Activated CD8-positive, alpha-beta memory T cell treated with anti-CD3 and anti-CD28 coated beads, Interleukin-2, amount 50 U/mL, for 24 hours (primary cell): ENCODE data around the gene AQP2.
A peak's percentile ranks its signal among the peaks of the same experiment; 100 is the strongest.

Experiments used
- DNase-seq: peaks from one replicate; pipeline ENCODE4 v3.0.0-alpha.2; 2020; ENCODE audit errors: extremely low read depth

The AQP2 gene

GRCh38 chr12:49941556-49942511 lies 8.7 kb upstream of the AQP2 start:
- no peak for DNase-seq

- DNase-seq = no peak
Measured at GRCh38 chr12:49942512-49942893, 8.0 kb upstream of the AQP2 start.

DNA sequence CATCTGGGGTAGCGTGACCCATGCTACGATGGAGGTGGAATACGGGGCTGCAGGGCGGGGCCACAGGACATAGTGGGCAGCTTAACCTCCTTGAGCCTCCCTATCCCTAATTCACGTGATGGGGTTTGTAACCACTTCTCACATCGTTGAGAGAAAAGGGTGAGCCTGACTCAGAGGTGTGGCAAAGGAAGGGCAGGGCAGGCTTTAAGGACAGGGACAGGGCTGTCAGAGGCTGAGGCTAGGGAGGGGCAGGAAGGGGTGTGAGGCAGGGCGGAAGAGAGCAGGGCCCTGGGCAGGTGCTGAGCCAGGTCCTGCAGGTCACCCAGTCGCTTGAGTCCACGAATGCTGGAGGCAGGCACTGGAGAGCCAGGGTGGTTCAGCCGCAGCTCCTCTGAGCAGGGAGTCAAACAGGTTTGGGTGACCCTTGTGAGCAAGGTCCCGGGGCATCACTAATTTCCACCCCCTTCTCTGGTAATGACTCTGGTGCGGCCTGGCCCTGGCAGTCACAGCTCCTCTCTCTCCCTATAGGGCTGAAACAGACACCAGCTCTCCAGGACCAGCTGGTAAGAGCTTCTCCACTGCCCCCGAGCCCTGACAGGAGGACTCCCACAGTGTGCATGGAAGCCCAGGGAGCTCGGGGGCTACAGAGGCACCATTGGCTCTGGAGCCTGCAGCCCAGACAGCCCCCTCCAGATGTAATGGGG lies 7.5 kb upstream of the AQP2 start:
- no peak for DNase-seq

- DNase-seq = no peak
Measured at GRCh38 chr12:49943625-49943960, 6.9 kb upstream of the AQP2 start.

DNA sequence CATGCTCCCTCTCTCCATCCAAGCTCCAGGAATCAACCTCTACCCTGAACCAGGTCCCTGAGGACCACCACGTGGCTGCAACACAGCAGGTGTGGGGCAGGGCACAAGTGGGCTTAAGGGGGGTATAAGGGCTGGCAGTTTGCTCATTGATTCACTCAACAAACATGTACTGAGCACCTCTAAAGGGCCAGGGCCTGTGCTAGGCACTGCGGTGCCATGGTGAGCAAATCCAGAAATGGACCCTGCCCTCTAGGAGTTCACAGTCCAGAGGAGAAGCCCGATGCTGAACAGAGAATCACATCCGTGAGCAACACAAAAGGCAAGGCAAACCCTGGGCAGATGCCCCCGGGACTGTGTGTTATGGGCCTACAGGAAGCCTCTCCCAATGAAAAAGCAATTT lies 6.5 kb upstream of the AQP2 start:
- DNase-seq = no peak

DNA sequence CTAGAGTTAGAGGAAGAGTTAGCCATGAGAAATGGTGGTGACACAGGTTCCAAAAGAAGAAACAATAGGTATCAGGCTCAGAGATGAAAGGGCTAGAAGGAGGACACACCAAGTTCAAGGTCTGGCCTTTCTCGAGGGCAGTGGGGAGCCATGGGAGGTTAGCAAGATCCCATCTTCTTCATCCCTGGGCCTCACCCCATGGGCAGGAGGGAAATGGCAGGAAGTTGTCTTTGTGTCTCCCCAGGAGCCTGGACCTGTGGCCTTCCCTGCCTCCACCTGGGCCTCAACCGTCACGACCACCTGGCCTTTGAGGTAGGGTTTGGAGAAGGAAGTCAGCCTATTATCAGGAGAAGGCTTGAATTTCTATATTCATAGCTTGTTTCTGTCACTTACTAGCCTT lies 5.8 kb upstream of the AQP2 start:
- DNase-seq = no peak

DNA sequence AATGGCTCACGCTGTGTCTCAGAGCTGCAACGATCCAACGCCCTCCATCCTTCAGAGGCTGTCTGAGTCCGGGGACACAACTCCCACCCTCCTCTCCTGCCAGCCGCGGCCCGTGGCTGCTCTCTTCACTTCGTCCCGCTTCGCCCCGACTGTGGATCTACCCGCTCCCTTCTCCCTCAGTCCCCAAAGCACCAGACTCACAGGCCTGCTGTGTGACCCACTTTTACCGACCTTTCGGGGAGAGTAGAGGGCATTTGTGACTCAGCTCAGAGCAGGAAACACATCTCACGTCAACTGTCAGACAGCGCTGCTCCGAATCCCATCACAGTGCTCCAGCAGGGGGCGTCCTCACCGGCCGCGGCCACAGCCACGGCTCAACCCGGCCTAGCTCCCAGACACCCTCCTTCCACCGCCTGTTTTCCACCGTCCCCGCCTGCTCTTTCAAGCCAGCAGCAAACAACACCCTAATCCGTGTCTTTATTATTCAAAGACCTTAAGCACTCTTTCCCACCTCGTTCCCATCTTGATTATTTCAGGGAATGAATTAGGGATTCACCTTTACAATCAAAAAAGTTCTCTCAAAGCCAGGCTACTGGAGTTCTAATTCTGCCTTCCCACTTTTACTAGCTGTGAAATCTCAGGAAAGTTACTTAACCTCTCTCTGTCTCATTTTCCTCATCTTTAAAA lies 5.0 kb upstream of the AQP2 start:
- DNase-seq = peak; percentile 65

DNA sequence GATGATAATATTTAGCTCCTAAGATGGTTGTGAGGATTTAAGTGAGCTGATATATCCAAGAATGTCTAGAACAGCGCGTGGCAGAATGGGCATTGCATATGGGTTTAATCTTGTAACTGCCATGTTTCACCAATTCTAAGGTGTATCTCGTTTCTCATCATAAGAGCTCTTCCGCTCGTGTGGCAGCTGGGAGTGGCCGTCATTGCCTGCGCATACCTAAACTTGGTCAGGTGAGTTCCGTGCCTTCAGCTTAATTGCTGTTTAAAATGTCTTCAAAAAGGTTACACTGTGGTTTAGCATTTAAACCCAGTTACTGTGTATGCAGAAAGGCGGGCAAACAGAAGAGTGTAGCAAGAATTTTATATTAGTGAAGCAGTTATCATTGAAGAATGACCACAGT lies 4.5 kb upstream of the AQP2 start:
- no peak for DNase-seq

- DNase-seq = no peak
Measured at GRCh38 chr12:49946497-49946896, 4.0 kb upstream of the AQP2 start.

DNA sequence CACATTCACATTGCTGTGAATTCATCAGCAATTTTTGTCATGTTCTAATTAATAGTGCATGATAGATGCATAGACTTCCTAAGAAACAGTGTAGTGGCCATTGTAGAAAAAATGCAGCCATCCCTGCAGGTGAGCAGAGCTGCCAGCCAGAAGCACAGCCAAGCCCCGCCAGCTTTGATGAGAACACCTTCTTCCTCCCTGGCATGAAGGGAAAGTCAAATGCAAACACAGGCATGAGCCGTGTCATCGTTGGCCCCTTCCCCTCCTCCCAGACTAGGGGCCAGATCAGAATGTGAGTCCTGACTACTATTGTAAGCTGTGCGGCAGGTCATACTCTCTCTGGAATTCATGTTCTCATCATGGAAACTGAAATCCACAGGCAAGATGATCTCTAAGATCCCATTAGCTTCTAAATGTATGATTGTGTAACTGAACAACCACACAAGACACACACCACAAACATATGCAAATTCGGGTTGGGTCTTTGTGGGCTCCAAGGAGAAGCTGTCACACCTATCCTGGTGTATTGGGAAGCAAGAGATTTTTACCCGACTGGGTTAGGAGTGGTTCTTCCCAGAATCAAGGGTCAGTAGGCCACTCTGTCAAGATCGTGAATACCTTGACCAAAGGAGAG lies 2.8 kb upstream of the AQP2 start:
- no peak for DNase-seq

DNA sequence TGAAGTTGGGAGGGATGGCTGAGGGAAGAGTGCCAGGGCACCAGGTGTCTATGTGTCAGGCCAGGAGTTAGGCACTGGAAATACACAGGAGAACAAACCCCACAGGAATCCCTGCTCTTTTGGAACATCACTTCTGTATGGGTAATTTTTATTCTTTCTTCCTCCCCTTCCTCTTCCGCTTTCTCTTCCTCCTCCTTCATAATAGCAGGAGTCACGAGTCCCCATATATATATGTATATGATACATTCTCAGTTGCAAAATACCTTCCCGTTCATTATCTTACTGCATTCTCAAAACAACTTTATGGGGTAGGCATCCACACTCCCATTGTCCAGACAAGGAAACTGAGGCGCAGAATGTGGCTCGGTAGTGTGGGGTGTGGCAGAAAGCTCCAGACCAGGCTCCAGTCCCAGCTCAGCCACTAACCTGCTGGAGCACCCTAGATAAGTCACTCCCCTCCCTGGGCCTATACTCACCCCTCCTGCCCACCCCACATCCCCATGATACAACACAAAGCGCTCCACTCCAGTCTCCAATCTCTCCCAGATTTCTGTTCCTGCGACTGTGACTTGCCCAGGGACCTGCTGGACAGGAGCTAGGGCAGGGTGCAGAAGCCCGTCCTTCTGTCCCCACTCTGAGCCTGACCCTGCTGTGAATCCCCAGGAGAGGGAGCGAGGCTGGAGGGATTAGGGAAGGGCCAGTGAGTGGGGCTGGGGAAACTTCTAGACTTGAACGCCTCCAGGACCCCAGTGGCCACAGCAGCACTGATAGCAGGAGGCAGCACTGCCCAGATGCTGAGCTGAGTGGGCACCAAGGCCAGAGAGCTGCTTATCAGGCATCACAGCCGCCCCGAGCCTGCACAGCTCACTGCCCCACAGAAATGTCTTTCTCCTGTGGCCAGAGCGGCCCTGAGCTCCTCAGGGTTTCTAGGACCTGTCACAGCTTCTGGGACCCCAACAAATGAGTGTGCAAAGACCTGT lies 1.4 kb upstream of the AQP2 start:
- DNase-seq = no peak

DNA sequence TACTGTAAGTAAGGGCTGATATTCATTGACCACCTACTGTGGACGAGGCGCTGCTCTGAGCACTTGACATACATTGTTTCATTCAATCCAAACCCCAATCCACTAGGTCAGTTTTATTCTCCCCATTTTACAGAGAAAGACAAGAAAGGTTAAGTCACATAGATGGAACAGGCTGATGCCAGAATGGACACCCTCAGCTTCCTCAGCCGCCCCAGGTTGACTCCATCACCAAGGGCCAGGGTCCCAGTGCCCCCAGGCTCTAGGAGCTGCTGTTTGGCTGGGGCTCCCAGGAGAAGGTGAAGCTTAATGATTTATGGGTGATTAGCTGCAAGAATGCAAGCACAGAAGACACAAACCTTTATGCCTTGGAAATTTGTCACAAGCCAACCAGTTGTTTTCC lies 671 bp upstream of the AQP2 start:
- DNase-seq = no peak

DNA sequence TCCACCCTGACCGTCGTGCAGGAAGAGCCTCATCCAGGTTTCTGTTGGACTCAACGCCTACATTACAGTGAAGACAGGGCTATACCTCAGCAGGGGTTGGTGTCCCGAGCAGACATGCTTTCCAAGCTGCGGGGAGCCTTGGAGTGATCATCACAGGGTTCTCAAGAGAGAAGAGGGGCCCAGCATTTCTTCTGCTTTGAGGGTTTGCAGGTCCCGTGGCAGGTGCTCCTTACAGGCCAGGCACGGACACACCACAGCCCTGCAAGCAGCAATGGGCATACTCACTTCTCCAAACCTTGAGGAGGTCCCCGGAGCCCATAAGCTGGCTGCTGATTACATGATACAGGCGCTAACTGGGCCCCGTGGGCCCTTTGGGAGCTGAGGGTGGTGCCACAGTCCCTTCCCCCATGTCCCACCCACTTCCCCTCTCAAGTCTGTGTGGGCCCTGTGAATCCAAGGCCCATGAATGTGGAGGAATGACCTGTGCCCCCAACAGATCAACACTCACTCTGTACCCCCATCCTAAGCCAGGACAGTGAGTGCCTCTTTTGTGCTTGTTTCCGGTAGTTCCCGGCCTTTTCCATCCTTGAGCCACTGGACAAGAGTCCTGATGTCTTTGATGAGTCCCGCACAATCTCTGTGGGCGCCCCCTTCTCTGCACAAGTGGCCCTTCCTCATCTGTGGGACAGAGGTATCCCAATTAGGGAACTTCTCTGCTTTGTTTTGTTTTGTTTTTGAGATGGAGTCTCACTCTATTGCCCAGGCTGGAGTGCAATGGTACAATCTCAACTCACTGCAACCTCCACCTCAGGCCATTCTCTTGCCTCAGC lies 1.1 kb downstream of the AQP2 start:
- no peak for DNase-seq

GRCh38 chr12:49952391-49953055 lies 2.0 kb downstream of the AQP2 start:
- no peak for DNase-seq

DNA sequence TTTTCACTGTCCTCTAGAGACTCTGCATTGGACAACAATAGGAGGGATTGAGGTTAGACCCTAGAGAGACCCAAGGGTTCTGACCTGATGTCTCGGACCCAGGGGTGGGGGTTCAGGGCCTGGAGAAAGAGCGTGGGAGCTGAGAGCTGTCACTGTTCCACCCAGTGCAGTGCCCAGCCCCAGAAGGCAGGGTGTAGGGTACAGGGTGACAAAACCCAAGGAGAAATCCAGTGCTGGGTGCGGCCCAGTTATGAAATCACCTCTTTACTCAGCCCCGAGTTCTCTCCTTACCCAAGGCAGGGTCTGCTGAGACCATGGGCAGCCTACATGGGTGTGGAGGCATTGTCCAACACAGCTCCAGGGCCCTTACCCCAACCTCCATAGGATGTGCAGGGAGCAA lies 2.6 kb downstream of the AQP2 start:
- no peak for DNase-seq

DNA sequence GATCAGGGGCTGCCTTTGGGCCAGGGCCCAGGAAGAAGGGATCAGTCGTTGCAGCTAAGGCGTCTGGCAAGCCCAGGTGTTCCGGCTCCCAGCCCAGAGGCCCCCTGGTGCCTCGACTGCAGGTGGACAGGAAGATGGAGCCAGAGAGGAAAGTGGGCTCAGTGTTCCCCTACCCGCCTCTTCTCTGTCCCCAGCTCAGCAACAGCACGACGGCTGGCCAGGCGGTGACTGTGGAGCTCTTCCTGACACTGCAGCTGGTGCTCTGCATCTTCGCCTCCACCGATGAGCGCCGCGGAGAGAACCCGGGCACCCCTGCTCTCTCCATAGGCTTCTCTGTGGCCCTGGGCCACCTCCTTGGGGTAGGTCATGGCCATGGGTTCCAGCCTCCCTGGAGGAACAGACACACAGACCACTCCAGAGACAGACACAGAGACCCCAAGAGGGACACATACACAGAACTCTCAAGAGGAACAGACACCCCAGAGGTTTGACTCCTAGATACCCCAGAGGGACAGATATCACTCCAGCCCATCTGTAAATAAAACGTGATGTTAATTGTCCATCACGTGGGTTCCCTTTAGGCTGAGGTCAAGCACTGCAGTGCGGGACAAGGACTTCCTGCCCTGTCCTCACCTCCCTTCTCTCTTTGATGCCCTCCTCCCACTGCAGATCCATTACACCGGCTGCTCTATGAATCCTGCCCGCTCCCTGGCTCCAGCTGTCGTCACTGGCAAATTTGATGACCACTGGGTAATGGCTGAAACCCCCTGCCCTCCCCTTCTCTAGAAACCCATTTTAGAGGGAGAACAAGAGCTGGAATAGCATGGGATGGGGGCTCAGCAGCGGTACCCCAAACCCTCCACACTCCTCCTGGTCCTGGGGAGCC lies 3.7 kb downstream of the AQP2 start:
- DNase-seq = no peak

GRCh38 chr12:49954863-49955830 lies 4.6 kb downstream of the AQP2 start:
- no peak for DNase-seq
